GM21619 (cell line): ENCODE data around the gene BICD1.
A peak's percentile ranks its signal among the peaks of the same experiment; 100 is the strongest.

Experiments used
- ATAC-seq: cut with Tn5 transposase; IDR thresholded peaks from one replicate; pipeline ENCODE4 v1.9.1; 2021; ENCODE audit not compliant: unreplicated experiment

Gene BICD1

GRCh38 chr12:32102234-32102633 is 4.4 kb upstream of the BICD1 start:
- ATAC-seq, result no peak

GRCh38 chr12:32104572-32105355 is 1.9 kb upstream of the BICD1 start:
- ATAC-seq, result no peak

GRCh38 chr12:32105986-32106516 is 596 bp upstream of the BICD1 start:
- ATAC-seq, result no peak

GRCh38 chr12:32107359-32108267 is 966 bp downstream of the BICD1 start:
- no peak for ATAC-seq

- ATAC-seq, result no peak
These were observed 2.1 kb downstream of the BICD1 start for GRCh38 chr12:32108787-32109186.

- ATAC-seq, result no peak
These were observed 3.8 kb downstream of the BICD1 start for GRCh38 chr12:32110417-32110816.

GRCh38 chr12:32110942-32111341 is 4.3 kb downstream of the BICD1 start:
- no peak for ATAC-seq

- ATAC-seq, result peak; percentile 47
These were observed 8.9 kb downstream of the BICD1 start for GRCh38 chr12:32115404-32116104.

- no peak for ATAC-seq
These were observed 10.2 kb downstream of the BICD1 start for GRCh38 chr12:32116897-32117296.

- ATAC-seq, result no peak
These were observed 10.7 kb downstream of the BICD1 start for GRCh38 chr12:32117316-32117715.

- ATAC-seq, result no peak
These were observed 12.2 kb downstream of the BICD1 start for GRCh38 chr12:32118806-32119205.

- peak; percentile 85 for ATAC-seq
These were observed 13.8 kb downstream of the BICD1 start for GRCh38 chr12:32120419-32120818.

- no peak for ATAC-seq
These were observed 18.0 kb downstream of the BICD1 start for GRCh38 chr12:32124637-32125036.

- ATAC-seq, result no peak
These were observed 18.9 kb downstream of the BICD1 start for GRCh38 chr12:32125455-32126084.

- no peak for ATAC-seq
These were observed 20.1 kb downstream of the BICD1 start for GRCh38 chr12:32126720-32127119.

- ATAC-seq, result no peak
These were observed 25.0 kb downstream of the BICD1 start for GRCh38 chr12:32131666-32132065.

- peak; percentile 66 for ATAC-seq
These were observed 27.6 kb downstream of the BICD1 start for GRCh38 chr12:32134101-32134888.

GRCh38 chr12:32135967-32136366 is 29.3 kb downstream of the BICD1 start:
- ATAC-seq, result no peak

- no peak for ATAC-seq
These were observed 29.8 kb downstream of the BICD1 start for GRCh38 chr12:32136404-32136803.

- ATAC-seq, result peak; percentile 85
These were observed 32.4 kb downstream of the BICD1 start for GRCh38 chr12:32139064-32139421.
